HAP-1 (cell line): ENCODE measurements around the gene SSH2.

Experiments
- DNase-seq, 2 experiments: peaks; one replicate each; pipeline ENCODE4 v3.0.0-alpha.2; 2016 to 2020; ENCODE audit warnings: low spot score in 2 of 2
- H3K27me3 ChIP-seq: fragments of 250-450 bp; sonication (Bioruptor Pico); 2 replicates; pipeline ENCODE4 v1.5.1; 2020; ENCODE audit warnings: low read depth, mild to moderate bottlenecking, moderate library complexity
- H3K36me3 ChIP-seq: fragments of 250-450 bp; sonication (Bioruptor Pico); replicated peaks from 2 replicates; pipeline ENCODE4 v1.5.1; 2020; ENCODE audit warnings: mild to moderate bottlenecking
- H3K4me1 ChIP-seq: fragments of 250-450 bp; sonication (Bioruptor Pico); 2 replicates; pipeline ENCODE4 v1.5.1; 2020; ENCODE audit warnings: mild to moderate bottlenecking
- H3K4me3 ChIP-seq: fragments of 250-450 bp; sonication (Bioruptor Pico); 2 replicates; pipeline ENCODE4 v1.5.1; 2020; ENCODE audit warnings: mild to moderate bottlenecking, moderate library complexity
- H3K9me3 ChIP-seq: fragments of 250-450 bp; sonication (Bioruptor Pico); 2 replicates; pipeline ENCODE4 v1.5.1; 2020; ENCODE audit warnings: mild to moderate bottlenecking, moderate library complexity
- in situ Hi-C: fragments of 300-500 bp; cut with MboI; formaldehyde crosslinking; loops from 3 replicates; pipeline ENCODE4 v1.14.3; 2020; ENCODE audit warnings: low sequenced_read_pairs, inconsistent platforms, mixed read lengths

The SSH2 gene

GRCh38 chr17:29648005-29648404, 282.0 kb downstream of the SSH2 start:
- Histone ChIP-seq H3K27me3 (no peaks in the 10 kb centered on the region), H3K4me3 (no peak overlapping the region), H3K36me3 (no peaks in the 10 kb centered on the region), H3K4me1 (no peaks in the 10 kb centered on the region), H3K9me3 (no peaks in the 10 kb centered on the region)
- DNase-seq = no peak
- in situ Hi-C loops = loop anchor here (10.0 to 25.0 kb wide), 2 partner anchors 127 to 439 kb away; no protein-coding TSS in a partner anchor

DNA sequence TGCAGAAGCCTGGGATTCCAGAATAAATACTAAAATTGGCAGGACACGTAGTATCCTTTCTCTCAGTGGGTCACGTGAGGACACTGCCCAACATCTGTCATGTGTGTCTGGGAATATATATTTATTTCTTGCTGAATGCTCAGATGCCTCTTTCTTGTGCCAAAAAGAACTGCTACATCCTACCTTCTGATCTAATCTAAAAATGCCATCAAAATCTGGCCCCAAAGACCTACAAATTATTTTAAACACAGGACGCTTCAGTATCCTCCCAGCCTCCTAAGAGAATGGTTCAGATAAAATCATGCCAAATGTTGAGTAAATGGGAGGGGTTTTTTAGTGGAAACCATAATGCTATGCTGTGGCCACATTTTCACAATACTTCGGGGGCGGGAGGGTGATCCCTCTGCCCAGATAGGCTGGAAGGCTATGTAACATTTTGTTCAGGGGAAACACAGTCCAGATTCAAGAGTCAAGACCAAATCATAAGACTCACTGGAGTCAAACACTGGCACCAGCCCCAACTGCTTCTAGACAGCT, 284.4 kb downstream of the SSH2 start:
- H3K4me3 ChIP-seq = no peak overlapping the region
- in situ Hi-C loops = loop anchor here (10.0 to 25.0 kb wide), 2 partner anchors 129 to 442 kb away; no protein-coding TSS in a partner anchor
- H3K36me3 ChIP-seq = no peaks in the 10 kb centered on the region
- H3K4me1 ChIP-seq = no peaks in the 10 kb centered on the region
- H3K27me3 ChIP-seq = no peaks in the 10 kb centered on the region
- H3K9me3 ChIP-seq = no peaks in the 10 kb centered on the region
- no peak for DNase-seq

GRCh38 chr17:29643817-29644160, 286.2 kb downstream of the SSH2 start:
- H3K36me3 ChIP-seq = no peaks in the 10 kb centered on the region
- no peaks in the 10 kb centered on the region for H3K4me1 ChIP-seq
- no peaks in the 10 kb centered on the region for H3K27me3 ChIP-seq
- no peak for DNase-seq
- in situ Hi-C loops = loop anchor here (10.0 to 25.0 kb wide), 2 partner anchors 131 to 444 kb away; no protein-coding TSS in a partner anchor
- no peak overlapping the region for H3K4me3 ChIP-seq
- no peaks in the 10 kb centered on the region for H3K9me3 ChIP-seq

- no peaks in the 10 kb centered on the region for H3K36me3 ChIP-seq
- no peak overlapping the region for H3K4me3 ChIP-seq
- no peaks in the 10 kb centered on the region for H3K27me3 ChIP-seq
- in situ Hi-C loops = loop anchor here (10.0 to 25.0 kb wide), 2 partner anchors 133 to 445 kb away; no protein-coding TSS in a partner anchor
- no peaks in the 10 kb centered on the region for H3K9me3 ChIP-seq
- no peak for DNase-seq
- H3K4me1 ChIP-seq = no peaks in the 10 kb centered on the region
These were observed 287.8 kb downstream of the SSH2 start for GRCh38 chr17:29642171-29642611.

DNA sequence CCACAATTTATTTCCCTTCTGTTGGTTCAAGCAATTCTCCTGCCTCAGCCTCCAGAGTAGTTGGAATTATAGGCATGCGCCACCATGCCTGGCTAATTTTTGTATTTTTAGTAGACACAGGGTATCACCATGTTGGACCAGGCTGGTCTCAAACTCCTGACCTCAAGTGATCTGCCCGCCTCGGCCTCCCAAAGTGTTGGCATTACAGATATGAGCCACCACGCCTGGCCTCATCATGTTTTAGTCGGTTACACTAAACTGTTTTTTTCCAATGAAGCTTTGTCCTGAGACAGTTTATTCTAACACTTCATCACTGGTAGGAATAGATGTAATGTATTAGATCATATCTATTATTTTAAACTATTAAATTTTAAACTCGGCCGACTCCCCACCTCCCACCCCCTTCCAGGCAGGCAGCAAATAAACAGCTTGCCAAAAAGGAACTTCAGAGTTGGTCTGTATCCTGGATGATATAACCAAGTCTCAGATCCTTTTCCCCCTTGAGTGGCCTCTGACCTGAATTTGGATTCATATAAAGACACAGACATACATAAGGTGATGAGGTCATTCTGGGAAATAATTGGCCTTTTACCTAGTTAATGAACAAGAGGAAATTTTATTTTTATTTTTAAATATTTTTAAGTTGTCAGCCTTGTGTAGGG, 288.9 kb downstream of the SSH2 start:
- Histone ChIP-seq H3K4me1 (no peaks in the 10 kb centered on the region), H3K9me3 (no peaks in the 10 kb centered on the region), H3K4me3 (no peak overlapping the region), H3K27me3 (no peaks in the 10 kb centered on the region), H3K36me3 (no peaks in the 10 kb centered on the region)
- DNase-seq = no peak
- in situ Hi-C loops = loop anchor here (10.0 to 25.0 kb wide), 2 partner anchors 134 to 446 kb away; no protein-coding TSS in a partner anchor

- no peaks in the 10 kb centered on the region for H3K4me1 ChIP-seq
- no peaks in the 10 kb centered on the region for H3K36me3 ChIP-seq
- no peaks in the 10 kb centered on the region for H3K27me3 ChIP-seq
- no peak overlapping the region for H3K4me3 ChIP-seq
- in situ Hi-C loops = loop anchor here (10.0 to 25.0 kb wide), 2 partner anchors 134 to 447 kb away; no protein-coding TSS in a partner anchor
- H3K9me3 ChIP-seq = no peaks in the 10 kb centered on the region
- no peak for DNase-seq
These were observed 289.6 kb downstream of the SSH2 start for GRCh38 chr17:29640413-29640812.

GRCh38 chr17:29633886-29634285, 296.1 kb downstream of the SSH2 start:
- Histone ChIP-seq H3K4me3 (no peak overlapping the region), H3K4me1 (no peaks in the 10 kb centered on the region), H3K9me3 (no peaks in the 10 kb centered on the region), H3K36me3 (peaks cover 13% of the 10 kb centered on the region), H3K27me3 (no peaks in the 10 kb centered on the region)
- no peak for DNase-seq
- in situ Hi-C loops = loop anchor here (25.0 kb wide), 1 partner anchor 453 kb away; no protein-coding TSS in a partner anchor

DNA sequence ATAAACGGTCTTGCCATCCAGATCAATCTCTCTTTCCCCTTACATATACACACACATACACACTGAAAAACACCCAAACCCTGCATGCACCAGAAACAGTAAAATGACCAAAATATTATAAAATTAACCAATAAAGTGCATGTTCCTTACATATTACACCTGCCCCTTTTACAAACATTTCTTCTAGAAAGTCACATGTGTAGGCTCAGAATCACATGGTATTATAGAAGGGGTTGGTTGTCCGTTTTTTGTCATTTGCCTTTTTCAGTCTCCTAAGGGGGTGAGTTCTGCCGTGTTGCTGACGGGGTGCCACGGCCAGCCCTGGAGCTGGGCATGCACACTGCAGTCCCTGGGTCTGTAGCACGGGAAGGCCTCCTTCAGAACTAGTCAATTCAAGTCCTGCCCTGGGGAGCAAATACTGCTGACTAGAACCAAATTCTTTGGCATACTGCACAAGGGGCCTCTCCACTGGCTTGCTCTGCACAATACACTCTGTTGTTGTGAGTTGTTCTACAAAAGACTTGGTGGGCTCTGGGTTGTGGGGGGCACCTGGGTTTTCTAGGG, 299.3 kb downstream of the SSH2 start:
- Histone ChIP-seq H3K4me1 (no peaks in the 10 kb centered on the region), H3K36me3 (peaks cover 13% of the 10 kb centered on the region), H3K4me3 (no peak overlapping the region), H3K27me3 (no peaks in the 10 kb centered on the region), H3K9me3 (no peaks in the 10 kb centered on the region)
- in situ Hi-C loops = loop anchor here (25.0 kb wide), 1 partner anchor 457 kb away; no protein-coding TSS in a partner anchor
- no peak for DNase-seq

GRCh38 chr17:29629839-29630238, 300.2 kb downstream of the SSH2 start:
- H3K36me3 ChIP-seq = peaks cover 13% of the 10 kb centered on the region
- no peaks in the 10 kb centered on the region for H3K9me3 ChIP-seq
- H3K27me3 ChIP-seq = no peaks in the 10 kb centered on the region
- in situ Hi-C loops = loop anchor here (25.0 kb wide), 1 partner anchor 457 kb away; no protein-coding TSS in a partner anchor
- DNase-seq = no peak
- H3K4me3 ChIP-seq = no peak overlapping the region
- no peaks in the 10 kb centered on the region for H3K4me1 ChIP-seq

- Histone ChIP-seq H3K36me3 (peaks cover 13% of the 10 kb centered on the region), H3K27me3 (no peaks in the 10 kb centered on the region), H3K4me1 (peaks cover under 1% of the 10 kb centered on the region), H3K9me3 (no peaks in the 10 kb centered on the region), H3K4me3 (no peak overlapping the region)
- in situ Hi-C loops = loop anchor here (25.0 kb wide), 1 partner anchor 459 kb away; no protein-coding TSS in a partner anchor
- DNase-seq = no peak
These were observed 301.4 kb downstream of the SSH2 start for GRCh38 chr17:29628644-29629043.

- Histone ChIP-seq H3K36me3 (peaks cover 13% of the 10 kb centered on the region), H3K27me3 (no peaks in the 10 kb centered on the region), H3K9me3 (no peaks in the 10 kb centered on the region), H3K4me1 (peaks cover 7% of the 10 kb centered on the region), H3K4me3 (no peak overlapping the region)
- in situ Hi-C loops = loop anchor here (25.0 kb wide), 1 partner anchor 459 kb away; no protein-coding TSS in a partner anchor
- no peak for DNase-seq
These were observed 302.1 kb downstream of the SSH2 start for GRCh38 chr17:29627951-29628350.

GRCh38 chr17:29625037-29625750, 304.8 kb downstream of the SSH2 start:
- Histone ChIP-seq H3K9me3 (no peaks in the 10 kb centered on the region), H3K27me3 (no peaks in the 10 kb centered on the region), H3K36me3 (no peaks in the 10 kb centered on the region), H3K4me3 (no peak overlapping the region), H3K4me1 (peaks cover 14% of the 10 kb centered on the region)
- in situ Hi-C loops = loop anchor here (25.0 kb wide), 1 partner anchor 462 kb away; no protein-coding TSS in a partner anchor
- DNase-seq = no peak

DNA sequence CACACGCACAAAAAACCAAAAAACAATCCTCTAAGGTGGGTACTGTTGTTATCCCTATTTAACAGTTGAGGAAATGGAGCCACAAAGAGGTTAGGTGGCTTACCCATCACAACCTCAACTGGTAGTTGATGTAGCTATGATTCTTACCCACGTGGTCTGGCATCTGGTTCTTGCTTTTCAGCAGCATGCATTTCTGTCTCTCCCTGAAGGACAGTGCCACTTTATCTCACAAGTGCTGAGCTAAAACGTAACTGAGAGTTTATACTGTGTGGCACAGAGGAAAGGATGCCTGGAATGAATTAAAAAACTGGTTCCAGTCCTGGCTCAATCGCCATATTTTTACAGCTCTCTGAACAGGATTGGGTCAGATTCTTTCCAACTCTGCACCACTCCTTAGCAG, 305.4 kb downstream of the SSH2 start:
- no peak for DNase-seq
- in situ Hi-C loops = loop anchor here (25.0 kb wide), 1 partner anchor 313 kb away; the partner anchor contains the start of genes EFCAB5 and SSH2
- Histone ChIP-seq H3K9me3 (no peaks in the 10 kb centered on the region), H3K27me3 (no peaks in the 10 kb centered on the region), H3K36me3 (no peaks in the 10 kb centered on the region), H3K4me1 (peaks cover 14% of the 10 kb centered on the region), H3K4me3 (no peak overlapping the region)
